ENCODE measurements around the gene ZNF804B. TPM values are rescaled to one million over a fixed set of nuclear protein-coding genes. Genes with fewer than 3 reads are reported as not detected.

Gene ZNF804B
- total and polyA plus RNA-seq, 9 of the 15 experiments (the other 6 are each of a cell fraction or from before 2014, with no cell fraction given), result 0.04 to 0.22 (median 0.09) TPM; not detected in 6

GRCh38 chr7:89028319-89028718 lies 268.8 kb downstream of the ZNF804B start:
- intact Hi-C loops (cut with micrococcal nuclease) (no loop called here), in situ Hi-C loops (cut with MboI) (no loop called here)
- Histone ChIP-seq H3K9me3 (replicated peaks; ENCODE audit: control insufficient read depth, insufficient read depth, low read depth, low read length) (no peaks in the 10 kb centered on the region), H3K9me1 (ENCODE audit: control insufficient read depth, insufficient read depth, low read length) (no peaks in the 10 kb centered on the region), H3K4me1 (replicated peaks in 1 of 2; ENCODE audit: control insufficient read depth in 2 of 2, insufficient read depth in 2 of 2, low read length in 2 of 2) (no peaks in the 10 kb centered on the region), H4K20me1 (replicated peaks; ENCODE audit: control insufficient read depth, insufficient read depth, low read length) (no peaks in the 10 kb centered on the region), H3K4me2 (ENCODE audit: insufficient read depth, low read length) (no peak overlapping the region), H3K9ac (ENCODE audit: insufficient read depth in 1 of 2, low read depth in 2 of 2, low read length in 2 of 2) (no peak overlapping the region), H2AFZ (ENCODE audit: low read depth, low read length) (no peak overlapping the region), H3K36me3 (ENCODE audit: control insufficient read depth, insufficient read depth, low read length) (no peaks in the 10 kb centered on the region), H3K4me3 (no peak overlapping the region), H3K27me3 (ENCODE audit: control insufficient read depth in 2 of 2, insufficient read depth in 2 of 2, low read length in 2 of 2) (no peaks in the 10 kb centered on the region), H3K27ac (ENCODE audit: extremely low read depth, low read depth, low read length) (no peak overlapping the region), H3K79me2 (ENCODE audit: control insufficient read depth, insufficient read depth, low read length) (no peaks in the 10 kb centered on the region)
- 0% methylated on average over 4 of the region's 4 CpGs for WGBS (ENCODE audit: insufficient coverage, low coverage, missing lambda C conversion rate)
- DNase-seq (ENCODE audit: extremely low read depth in 1 of 4, low spot score in 3 of 4), result no peak
- ChIA-PET CTCF (ENCODE audit: low intra/inter-chr PET ratio) (no interaction called here), POLR2A (no interaction called here)
- BruUV-seq (replicated peaks), result no TSS peak
- FAIRE-seq, result no peak
- no peak for ATAC-seq
- TF ChIP-seq TSHZ1 (CRISPR knock-in tag; IDR thresholded peaks at IDR 0.05) (no peak), ZBTB40 (IDR thresholded peaks at IDR 0.05) (no peak), ZBTB40 (CRISPR knock-in tag; IDR thresholded peaks at IDR 0.05) (no peak), DIDO1 (tag; IDR thresholded peaks at IDR 0.05; ENCODE audit: low read depth) (no peak), BRD9 (IDR thresholded peaks at IDR 0.05; ENCODE audit: low read depth, partially characterized antibody) (no peak), CREB1 (IDR thresholded peaks at IDR 0.05) (no peak), CREB1 (CRISPR knock-in tag; IDR thresholded peaks at IDR 0.05) (no peak), MTF1 (CRISPR knock-in tag; IDR thresholded peaks at IDR 0.05; ENCODE audit: borderline replicate concordance) (no peak), CBX1 (IDR thresholded peaks at IDR 0.05; ENCODE audit: low read depth) (no peak), TEAD1 (CRISPR knock-in tag; IDR thresholded peaks at IDR 0.05) (no peak), RFX5 (IDR thresholded peaks at IDR 0.05; ENCODE audit: low read depth, low read length) (no peak), RCOR1 (IDR thresholded peaks at IDR 0.05; ENCODE audit: borderline replicate concordance in 1 of 2, low read depth in 2 of 2, low read length in 2 of 2) (no peak)

All from K562 (cell line).